GM12878 (cell line): ENCODE results near the gene MYLK4.

Source experiments
- CBX5 ChIP-seq: sonication (generic); IDR thresholded peaks from 2 replicates; pipeline ENCODE4 v1.6.1; 2016; ENCODE audit warnings: low read depth, moderate library complexity, mild to moderate bottlenecking, inconsistent platforms
- EP300 ChIP-seq, 2 experiments: fragments of 150-350 bp in 1 of 2; IDR thresholded peaks; 2 replicates each; pipeline ENCODE4 v1.6.1; 2011 to 2012; ENCODE audit warnings: low read depth in 2 of 2, low read length in 2 of 2, borderline replicate concordance in 1 of 2, improper control_type of control experiment in 1 of 2, inconsistent platforms in 1 of 2; ENCODE audit not compliant: control insufficient read depth in 1 of 2
- FOXM1 ChIP-seq: IDR thresholded peaks from 2 replicates; pipeline ENCODE4 v1.6.1; 2012; ENCODE audit warnings: low read depth, mild to moderate bottlenecking, inconsistent platforms, low read length, moderate library complexity
- GABPA ChIP-seq: IDR thresholded peaks from 2 replicates; pipeline ENCODE4 v1.6.1; 2014; ENCODE audit warnings: antibody characterized with exemption, low read depth, mild to moderate bottlenecking, inconsistent platforms
- POLR2A ChIP-seq: IDR thresholded peaks from 2 replicates; pipeline ENCODE4 v1.6.1; 2011; ENCODE audit warnings: low read depth, mild to moderate bottlenecking, low read length
- POLR2AphosphoS5 ChIP-seq: IDR thresholded peaks from 2 replicates; pipeline ENCODE4 v1.6.1; 2011; ENCODE audit warnings: mild to moderate bottlenecking, low read length, inconsistent platforms
- RAD51 ChIP-seq: fragments of 450-650 bp; IDR thresholded peaks from 2 replicates; pipeline ENCODE4 v1.6.1; 2016; ENCODE audit warnings: moderate library complexity, mild to moderate bottlenecking, inconsistent platforms
- RFX5 ChIP-seq: IDR thresholded peaks from 2 replicates; pipeline ENCODE4 v1.6.1; 2011; ENCODE audit warnings: low read depth, low read length, improper control_type of control experiment
- SMARCA5 ChIP-seq: fragments of 450-650 bp; IDR thresholded peaks from 2 replicates; pipeline ENCODE4 v1.6.1; 2017; ENCODE audit warnings: mild to moderate bottlenecking
- SPI1 ChIP-seq: IDR thresholded peaks from 2 replicates; pipeline ENCODE4 v1.6.1; 2011; ENCODE audit warnings: low read depth, mild to moderate bottlenecking, low read length, moderate library complexity, borderline replicate concordance; ENCODE audit not compliant: insufficient read depth
- TAF1 ChIP-seq: IDR thresholded peaks from 2 replicates; pipeline ENCODE4 v1.6.1; 2011; ENCODE audit warnings: mild to moderate bottlenecking, low read depth, low read length, borderline replicate concordance
- ZNF274 ChIP-seq: IDR thresholded peaks from one replicate; pipeline ENCODE4 v1.8.0; 2011; ENCODE audit not compliant: insufficient read length, insufficient read depth
- TF ChIP-seq, protein P1 (sequence below), 3 experiments: IDR thresholded peaks in 2 of 3; conservative IDR thresholded peaks in 1 of 3; 2 replicates each; pipeline ENCODE4 v1.5.1; 2011; ENCODE audit warnings: low read depth in 3 of 3, low read length in 3 of 3, mild to moderate bottlenecking in 3 of 3, control low read depth in 2 of 3, moderate library complexity in 2 of 3, inconsistent platforms in 1 of 3, mixed read lengths in 1 of 3; ENCODE audit not compliant: control insufficient read depth in 2 of 3, insufficient read depth in 1 of 3; ENCODE audit errors: extremely low read depth in 1 of 3
- TF ChIP-seq, protein P2 (sequence below): IDR thresholded peaks from 2 replicates; pipeline ENCODE4 v1.6.1; 2012; ENCODE audit warnings: mild to moderate bottlenecking, low read depth, low read length

DNA sequence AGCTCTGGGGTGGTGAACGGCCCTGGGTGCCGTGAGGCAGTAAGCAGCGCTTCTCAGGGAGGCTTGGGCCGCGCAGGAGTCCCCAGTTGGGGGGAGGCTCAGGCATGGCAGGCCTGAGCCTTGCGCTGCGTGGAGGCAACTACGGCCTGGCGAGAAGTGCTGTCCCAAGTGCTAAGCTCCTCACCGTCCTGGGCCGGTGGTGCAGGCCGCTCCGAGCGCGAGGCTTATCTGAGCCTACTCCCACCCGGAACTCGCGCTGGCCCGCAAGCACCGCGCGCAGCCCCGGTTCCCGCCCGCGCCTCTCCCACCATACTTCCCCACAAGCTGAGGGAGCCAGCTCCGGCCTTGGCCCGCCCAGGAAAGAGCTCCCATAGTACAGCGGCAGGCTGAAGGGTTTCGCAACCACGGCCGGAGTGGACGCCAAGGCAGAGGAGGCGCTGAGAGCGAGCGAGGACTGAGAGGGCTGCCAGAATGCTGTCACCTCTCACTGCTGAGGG, 12.7 kb upstream of the MYLK4 start:
- TF ChIP-seq ZNF274: no peak
- TF ChIP-seq EP300 (IDR thresholded peaks at IDR 0.05; ENCODE audit: borderline replicate concordance in 1 of 2, control insufficient read depth in 1 of 2, low read depth in 2 of 2, low read length in 2 of 2): no peak
- no peak for TF ChIP-seq FOXM1
- TF ChIP-seq POLR2AphosphoS5: no peak
- no peak for TF ChIP-seq SPI1
- no peak for TF ChIP-seq GABPA
- TF ChIP-seq, protein P1, sequence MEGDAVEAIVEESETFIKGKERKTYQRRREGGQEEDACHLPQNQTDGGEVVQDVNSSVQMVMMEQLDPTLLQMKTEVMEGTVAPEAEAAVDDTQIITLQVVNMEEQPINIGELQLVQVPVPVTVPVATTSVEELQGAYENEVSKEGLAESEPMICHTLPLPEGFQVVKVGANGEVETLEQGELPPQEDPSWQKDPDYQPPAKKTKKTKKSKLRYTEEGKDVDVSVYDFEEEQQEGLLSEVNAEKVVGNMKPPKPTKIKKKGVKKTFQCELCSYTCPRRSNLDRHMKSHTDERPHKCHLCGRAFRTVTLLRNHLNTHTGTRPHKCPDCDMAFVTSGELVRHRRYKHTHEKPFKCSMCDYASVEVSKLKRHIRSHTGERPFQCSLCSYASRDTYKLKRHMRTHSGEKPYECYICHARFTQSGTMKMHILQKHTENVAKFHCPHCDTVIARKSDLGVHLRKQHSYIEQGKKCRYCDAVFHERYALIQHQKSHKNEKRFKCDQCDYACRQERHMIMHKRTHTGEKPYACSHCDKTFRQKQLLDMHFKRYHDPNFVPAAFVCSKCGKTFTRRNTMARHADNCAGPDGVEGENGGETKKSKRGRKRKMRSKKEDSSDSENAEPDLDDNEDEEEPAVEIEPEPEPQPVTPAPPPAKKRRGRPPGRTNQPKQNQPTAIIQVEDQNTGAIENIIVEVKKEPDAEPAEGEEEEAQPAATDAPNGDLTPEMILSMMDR (IDR thresholded peaks at IDR 0.05 in 2 of 3, conservative IDR thresholded peaks at IDR 0.05 in 1 of 3; ENCODE audit: control insufficient read depth in 2 of 3, extremely low read depth in 1 of 3, insufficient read depth in 1 of 3, low read depth in 3 of 3, low read length in 3 of 3): no peak
- no peak for TF ChIP-seq RAD51
- no peak for TF ChIP-seq TAF1
- TF ChIP-seq POLR2A: no peak
- TF ChIP-seq RFX5: no peak
- no peak for TF ChIP-seq SMARCA5
- TF ChIP-seq, protein P2, sequence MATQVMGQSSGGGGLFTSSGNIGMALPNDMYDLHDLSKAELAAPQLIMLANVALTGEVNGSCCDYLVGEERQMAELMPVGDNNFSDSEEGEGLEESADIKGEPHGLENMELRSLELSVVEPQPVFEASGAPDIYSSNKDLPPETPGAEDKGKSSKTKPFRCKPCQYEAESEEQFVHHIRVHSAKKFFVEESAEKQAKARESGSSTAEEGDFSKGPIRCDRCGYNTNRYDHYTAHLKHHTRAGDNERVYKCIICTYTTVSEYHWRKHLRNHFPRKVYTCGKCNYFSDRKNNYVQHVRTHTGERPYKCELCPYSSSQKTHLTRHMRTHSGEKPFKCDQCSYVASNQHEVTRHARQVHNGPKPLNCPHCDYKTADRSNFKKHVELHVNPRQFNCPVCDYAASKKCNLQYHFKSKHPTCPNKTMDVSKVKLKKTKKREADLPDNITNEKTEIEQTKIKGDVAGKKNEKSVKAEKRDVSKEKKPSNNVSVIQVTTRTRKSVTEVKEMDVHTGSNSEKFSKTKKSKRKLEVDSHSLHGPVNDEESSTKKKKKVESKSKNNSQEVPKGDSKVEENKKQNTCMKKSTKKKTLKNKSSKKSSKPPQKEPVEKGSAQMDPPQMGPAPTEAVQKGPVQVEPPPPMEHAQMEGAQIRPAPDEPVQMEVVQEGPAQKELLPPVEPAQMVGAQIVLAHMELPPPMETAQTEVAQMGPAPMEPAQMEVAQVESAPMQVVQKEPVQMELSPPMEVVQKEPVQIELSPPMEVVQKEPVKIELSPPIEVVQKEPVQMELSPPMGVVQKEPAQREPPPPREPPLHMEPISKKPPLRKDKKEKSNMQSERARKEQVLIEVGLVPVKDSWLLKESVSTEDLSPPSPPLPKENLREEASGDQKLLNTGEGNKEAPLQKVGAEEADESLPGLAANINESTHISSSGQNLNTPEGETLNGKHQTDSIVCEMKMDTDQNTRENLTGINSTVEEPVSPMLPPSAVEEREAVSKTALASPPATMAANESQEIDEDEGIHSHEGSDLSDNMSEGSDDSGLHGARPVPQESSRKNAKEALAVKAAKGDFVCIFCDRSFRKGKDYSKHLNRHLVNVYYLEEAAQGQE: no peak
- no peak for TF ChIP-seq CBX5
